ENCODE measurements around the gene JAK1.
A peak's percentile ranks its signal among the peaks of the same experiment; 100 is the strongest.

The JAK1 gene

GRCh38 chr1:64890699-64891447 is 75.5 kb downstream of the JAK1 start:
- ChIA-PET CTCF (interaction anchor here (1.0 to 1.3 kb wide), 3 partner anchors 9 to 18 kb away, joined by 3 read pairs; no protein-coding TSS in a partner anchor), POLR2A (no interaction called here)
- no peak for TF ChIP-seq CTCF (IDR thresholded peaks at IDR 0.05; ENCODE audit: control extremely low read depth, extremely low read depth, low read depth, missing control alignments)
- no peak for DNase-seq (ENCODE audit: extremely low spot score)

GRCh38 chr1:64887689-64888217 is 78.6 kb downstream of the JAK1 start:
- no peak for TF ChIP-seq CTCF (IDR thresholded peaks at IDR 0.05; ENCODE audit: control extremely low read depth, extremely low read depth, low read depth, missing control alignments)

GRCh38 chr1:64886877-64887276 is 79.5 kb downstream of the JAK1 start:
- ChIA-PET POLR2A (no interaction called here), CTCF (interaction anchor here (1.2 to 1.4 kb wide), 3 partner anchors 11 to 25 kb away, joined by 3 read pairs; no protein-coding TSS in a partner anchor)
- no peak for DNase-seq (ENCODE audit: extremely low spot score)
- TF ChIP-seq CTCF (IDR thresholded peaks at IDR 0.05; ENCODE audit: control extremely low read depth, extremely low read depth, low read depth, missing control alignments) = no peak

More at GRCh38 chr1:64887689-64888217, 78.6 kb downstream of the JAK1 start:
- CTCF ChIA-PET = interaction anchor here (1.2 to 1.4 kb wide), 2 partner anchors 10 to 26 kb away, joined by 3 read pairs; no protein-coding TSS in a partner anchor
- POLR2A ChIA-PET = no interaction called here
- no peak for DNase-seq (ENCODE audit: extremely low spot score)

- TF ChIP-seq CTCF (IDR thresholded peaks at IDR 0.05; ENCODE audit: control extremely low read depth, extremely low read depth, low read depth, missing control alignments) = no peak
- ChIA-PET CTCF (interaction anchor here (0.6 to 1.2 kb wide), 3 partner anchors 14 to 330 kb away, joined by 3 read pairs; no protein-coding TSS in a partner anchor), POLR2A (no interaction called here)
- DNase-seq (ENCODE audit: extremely low spot score) = no peak
These were observed 80.7 kb downstream of the JAK1 start for GRCh38 chr1:64885648-64886047.

GRCh38 chr1:64884261-64885040 is 81.9 kb downstream of the JAK1 start:
- CTCF ChIA-PET = interaction anchor here (0.8 to 1.3 kb wide), 3 partner anchors 9 to 37 kb away, joined by 3 read pairs; no protein-coding TSS in a partner anchor
- no peak for TF ChIP-seq CTCF (IDR thresholded peaks at IDR 0.05; ENCODE audit: control extremely low read depth, extremely low read depth, low read depth, missing control alignments)
- POLR2A ChIA-PET = no interaction called here
- DNase-seq (ENCODE audit: extremely low spot score) = no peak

- DNase-seq (ENCODE audit: extremely low spot score) = peak; percentile 42
- ChIA-PET POLR2A (no interaction called here), CTCF (interaction anchor here (0.6 to 2.2 kb wide), 7 partner anchors 11 to 805 kb away, joined by 3 to 7 read pairs (median 3); no protein-coding TSS in a partner anchor)
- TF ChIP-seq CTCF (IDR thresholded peaks at IDR 0.05; ENCODE audit: control extremely low read depth, extremely low read depth, low read depth, missing control alignments) = no peak
These were observed 83.6 kb downstream of the JAK1 start for GRCh38 chr1:64882574-64883255.
